Chondrocyte (in vitro differentiated cells): ENCODE data around the gene PNPLA5. TPM values are rescaled to one million over a fixed set of nuclear protein-coding genes. Genes with fewer than 3 reads are reported as not detected.

Experiments used
- DNase-seq: peaks from one replicate; pipeline ENCODE4 v3.0.0; 2021; ENCODE audit warnings: mixed read lengths, low spot score
- H3K27ac Mint-ChIP-seq: one replicate; pipeline ENCODE4 v1.8.0; 2021; ENCODE audit warnings: mild to moderate bottlenecking, moderate library complexity, mixed read lengths; ENCODE audit not compliant: unreplicated experiment
- H3K27me3 Mint-ChIP-seq: 2 replicates; pipeline ENCODE4 v1.8.0; 2021; ENCODE audit warnings: low read depth, mixed read lengths
- H3K36me3 Mint-ChIP-seq: 2 replicates; pipeline ENCODE4 v1.8.0; 2021; ENCODE audit warnings: low read depth, mixed read lengths
- H3K4me1 Mint-ChIP-seq: 2 replicates; pipeline ENCODE4 v1.8.0; 2021; ENCODE audit warnings: low read depth, mild to moderate bottlenecking, mixed read lengths
- H3K4me3 Mint-ChIP-seq: one replicate; pipeline ENCODE4 v1.8.0; 2021; ENCODE audit warnings: mild to moderate bottlenecking, moderate library complexity, mixed read lengths; ENCODE audit not compliant: unreplicated experiment
- H3K9me3 Mint-ChIP-seq: 2 replicates; pipeline ENCODE4 v1.8.0; 2021; ENCODE audit warnings: low read depth, mixed read lengths
- CTCF ChIP-seq: fragments of 200-600 bp; sonication (generic); IDR thresholded peaks from 2 replicates; pipeline ENCODE4 v1.5.0; 2021; ENCODE audit warnings: antibody characterized with exemption, mild to moderate bottlenecking, moderate library complexity
- total RNA-seq: library from RNA; stranded (reverse); gene quantifications from 3 replicates; pipeline ENCODE4 v1.2.1, GENCODE V29; 2021

Gene PNPLA5
- total RNA-seq, 1 donor from 2014 or later = not detected

DNA sequence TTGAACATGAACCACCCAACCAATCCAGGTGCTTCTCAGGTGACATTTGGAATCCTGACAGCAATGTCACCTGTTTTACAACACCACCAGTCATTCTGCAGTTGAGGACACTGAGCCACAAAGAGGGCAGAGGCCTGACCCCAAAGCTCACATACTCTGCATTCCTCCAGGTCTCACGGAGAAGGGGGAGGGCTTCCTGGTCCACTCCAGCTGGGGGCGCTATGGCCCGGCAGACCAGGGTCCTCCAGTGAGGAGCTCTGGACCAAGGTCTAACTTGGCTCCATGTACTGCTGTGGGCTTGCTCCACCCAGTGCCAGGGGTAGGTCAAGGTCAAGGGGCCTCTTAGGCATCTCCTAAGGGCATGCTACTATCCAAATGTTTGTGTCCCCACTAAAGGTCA lies 30.3 kb upstream of the PNPLA5 start:
- no peak for DNase-seq
- H3K4me3 Mint-ChIP-seq = no peak overlapping the region
- no peaks in the 10 kb centered on the region for H3K9me3 Mint-ChIP-seq
- no peaks in the 10 kb centered on the region for H3K27me3 Mint-ChIP-seq
- H3K36me3 Mint-ChIP-seq = no peaks in the 10 kb centered on the region
- no peak overlapping the region for H3K27ac Mint-ChIP-seq
- peak; percentile 28 for TF ChIP-seq CTCF
- peaks cover 32% of the 10 kb centered on the region for H3K4me1 Mint-ChIP-seq

DNA sequence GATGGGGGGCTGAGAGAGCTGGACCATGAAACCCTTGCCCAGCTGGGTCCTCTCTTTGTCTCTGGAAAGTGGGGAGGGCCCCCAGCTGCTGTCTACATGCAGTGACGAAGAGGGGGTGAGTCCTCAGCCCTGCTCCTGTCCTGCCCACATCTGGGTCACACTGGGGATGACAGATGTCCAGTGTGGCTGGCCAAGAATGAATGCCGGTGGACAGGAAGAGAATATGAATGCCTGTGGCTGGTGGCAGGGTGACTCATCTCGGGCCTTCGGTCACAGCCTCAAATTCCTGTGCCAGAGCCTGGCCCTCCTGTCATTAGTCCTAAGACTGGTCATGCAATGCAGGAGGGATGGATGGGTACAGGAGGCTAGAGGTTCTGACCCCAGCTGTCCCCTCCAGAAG lies 29.6 kb upstream of the PNPLA5 start:
- no peak overlapping the region for H3K4me3 Mint-ChIP-seq
- no peaks in the 10 kb centered on the region for H3K9me3 Mint-ChIP-seq
- no peaks in the 10 kb centered on the region for H3K36me3 Mint-ChIP-seq
- peak overlapping the region; percentile 30 for H3K27ac Mint-ChIP-seq
- DNase-seq = no peak
- H3K27me3 Mint-ChIP-seq = no peaks in the 10 kb centered on the region
- TF ChIP-seq CTCF = no peak
- H3K4me1 Mint-ChIP-seq = peaks cover 32% of the 10 kb centered on the region

GRCh38 chr22:43919106-43919973 lies 27.5 kb upstream of the PNPLA5 start:
- H3K4me3 Mint-ChIP-seq = no peak overlapping the region
- no peak for DNase-seq
- TF ChIP-seq CTCF = no peak

DNA sequence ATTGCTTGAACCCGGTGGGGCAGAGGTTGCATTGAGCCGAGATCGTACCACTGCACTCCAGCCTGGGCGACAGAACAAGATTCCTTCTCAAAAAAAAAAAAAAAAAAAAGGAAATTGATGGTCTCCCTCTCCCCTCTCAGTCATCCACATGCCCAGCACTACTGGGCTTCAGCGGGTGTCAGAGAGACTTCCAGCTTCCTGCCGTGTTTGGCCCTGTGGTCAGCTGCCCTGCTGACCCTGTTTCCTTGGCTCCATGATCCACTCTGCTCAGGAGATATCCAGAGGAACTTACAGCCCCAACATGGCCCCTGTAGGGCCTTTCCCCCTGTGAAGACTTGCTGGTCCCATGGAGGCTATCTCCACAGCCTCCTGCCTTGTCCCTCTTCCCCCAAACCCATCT lies 25.7 kb upstream of the PNPLA5 start:
- no peak for DNase-seq
- peaks cover 1% of the 10 kb centered on the region for H3K36me3 Mint-ChIP-seq
- peaks cover 23% of the 10 kb centered on the region for H3K4me1 Mint-ChIP-seq
- H3K27me3 Mint-ChIP-seq = peaks cover 9% of the 10 kb centered on the region
- H3K9me3 Mint-ChIP-seq = no peaks in the 10 kb centered on the region
- H3K4me3 Mint-ChIP-seq = no peak overlapping the region
- no peak overlapping the region for H3K27ac Mint-ChIP-seq
- TF ChIP-seq CTCF = no peak

More at GRCh38 chr22:43919106-43919973, 27.5 kb upstream of the PNPLA5 start:
- Mint-ChIP-seq H3K36me3 (no peaks in the 10 kb centered on the region), H3K4me1 (peaks cover 30% of the 10 kb centered on the region), H3K27me3 (no peaks in the 10 kb centered on the region), H3K9me3 (no peaks in the 10 kb centered on the region), H3K27ac (no peak overlapping the region)

GRCh38 chr22:43911351-43911750 lies 19.5 kb upstream of the PNPLA5 start:
- peaks cover 38% of the 10 kb centered on the region for H3K27me3 Mint-ChIP-seq
- no peak for TF ChIP-seq CTCF
- no peak for DNase-seq
- no peak overlapping the region for H3K4me3 Mint-ChIP-seq
- no peak overlapping the region for H3K27ac Mint-ChIP-seq
- H3K4me1 Mint-ChIP-seq = peaks cover 5% of the 10 kb centered on the region
- H3K9me3 Mint-ChIP-seq = peaks cover 5% of the 10 kb centered on the region
- H3K36me3 Mint-ChIP-seq = peaks cover 3% of the 10 kb centered on the region
